Body of pancreas (tissue), 4 donors: ENCODE measurements around the gene RBM47.

Source experiments
- POLR2A ChIP-seq, 3 donors: fragments of 450-650 bp; IDR thresholded peaks; one replicate each; pipeline ENCODE4 v1.6.1; 2016; ENCODE audit warnings: antibody characterized with exemption in 3 of 3, mild to moderate bottlenecking in 2 of 3
- TF ChIP-seq, protein P1 (sequence below), 7 experiments: fragments of 450-650 bp in 4 of 7; fragments of 200-600 bp in 3 of 7; sonication (generic) in 3 of 7; IDR thresholded peaks; one replicate each; pipeline ENCODE4 v1.5.1; 2016 to 2019; ENCODE audit warnings: antibody characterized with exemption in 7 of 7

DNA sequence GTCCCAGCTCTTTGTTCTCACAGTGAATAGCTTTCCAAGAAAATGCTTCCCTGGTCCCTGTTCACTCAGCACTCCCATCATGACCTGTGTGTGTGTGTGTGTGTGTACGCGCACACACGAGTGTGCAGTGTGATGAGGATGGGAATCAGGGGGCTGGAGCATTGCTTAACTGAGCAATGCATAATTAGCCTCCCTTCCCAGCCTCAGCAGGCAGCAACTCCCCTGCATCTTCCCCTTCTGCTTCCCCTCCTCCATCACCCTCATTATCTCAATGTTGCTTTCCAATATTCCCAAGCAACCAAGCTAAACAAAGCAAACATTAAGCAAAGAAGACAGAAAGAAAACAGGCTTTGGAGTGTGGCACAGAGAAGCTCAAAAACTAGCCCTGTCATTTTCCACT lies 137.0 kb downstream of the RBM47 start:
- TF ChIP-seq POLR2A (IDR thresholded peaks at IDR 0.05), result no peak
- TF ChIP-seq, protein P1, sequence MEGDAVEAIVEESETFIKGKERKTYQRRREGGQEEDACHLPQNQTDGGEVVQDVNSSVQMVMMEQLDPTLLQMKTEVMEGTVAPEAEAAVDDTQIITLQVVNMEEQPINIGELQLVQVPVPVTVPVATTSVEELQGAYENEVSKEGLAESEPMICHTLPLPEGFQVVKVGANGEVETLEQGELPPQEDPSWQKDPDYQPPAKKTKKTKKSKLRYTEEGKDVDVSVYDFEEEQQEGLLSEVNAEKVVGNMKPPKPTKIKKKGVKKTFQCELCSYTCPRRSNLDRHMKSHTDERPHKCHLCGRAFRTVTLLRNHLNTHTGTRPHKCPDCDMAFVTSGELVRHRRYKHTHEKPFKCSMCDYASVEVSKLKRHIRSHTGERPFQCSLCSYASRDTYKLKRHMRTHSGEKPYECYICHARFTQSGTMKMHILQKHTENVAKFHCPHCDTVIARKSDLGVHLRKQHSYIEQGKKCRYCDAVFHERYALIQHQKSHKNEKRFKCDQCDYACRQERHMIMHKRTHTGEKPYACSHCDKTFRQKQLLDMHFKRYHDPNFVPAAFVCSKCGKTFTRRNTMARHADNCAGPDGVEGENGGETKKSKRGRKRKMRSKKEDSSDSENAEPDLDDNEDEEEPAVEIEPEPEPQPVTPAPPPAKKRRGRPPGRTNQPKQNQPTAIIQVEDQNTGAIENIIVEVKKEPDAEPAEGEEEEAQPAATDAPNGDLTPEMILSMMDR (IDR thresholded peaks at IDR 0.05), result no peak
